K562 (cell line): Measurements from ENCODE around the gene NHSL2. TPM values are rescaled to one million over a fixed set of nuclear protein-coding genes. Genes with fewer than 3 reads are reported as not detected.

Experiments used
- ATAC-seq: fragments of 200-7000 bp; cut with Tn5 transposase; 3 replicates; pipeline ENCODE4 v1.9.1; 2020; ENCODE audit warnings: moderate library complexity
- BruUV-seq: library from RNA; stranded (reverse); fragments of 400-500 nt; replicated peaks from 2 replicates; lab custom pipeline; 2021; lab: Mats Ljungman, UMichigan
- CTCF ChIA-PET: fragments of 300-600 bp; formaldehyde crosslinking; extraction: SDS; loops from one replicate; lab custom pipeline; 2021; ENCODE audit warnings: low intra/inter-chr PET ratio; lab: Yijun Ruan, JAX
- POLR2A ChIA-PET: fragments of 300-600, 350-650 bp; sonication (Branson Sonifier 250); formaldehyde crosslinking; extraction: SDS; loops from one replicate; lab custom pipeline; 2021; ENCODE audit warnings: antibody characterized with exemption, inconsistent platforms; lab: Yijun Ruan, JAX
- DNase-seq, 4 experiments: peaks; one replicate each; pipeline versions ENCODE4 v3.0.0 to v3.0.0-alpha.2; 2011 to 2018; ENCODE audit warnings: low spot score in 3 of 4, mixed read lengths in 3 of 4; ENCODE audit errors: extremely low read depth in 1 of 4
- FAIRE-seq: peaks from 2 replicates; lab custom pipeline; 2011; peaks lifted over from hg19 to GRCh38; lab: Jason Lieb, UNC
- H2AFZ ChIP-seq: 2 replicates; pipeline ENCODE4 v1.6.0; 2011; ENCODE audit warnings: low read depth, low read length, control low read depth, inconsistent platforms
- H3K27ac ChIP-seq: fragments of 200-600 bp; 3 replicates; pipeline ENCODE4 v1.8.0; 2011; ENCODE audit warnings: low read depth, mild to moderate bottlenecking, control low read depth, inconsistent platforms, low read length, moderate library complexity, mixed read lengths; ENCODE audit errors: extremely low read depth
- H3K27me3 ChIP-seq, 2 experiments: fragments of 300-600 bp in 1 of 2; 2 replicates in 1 of 2; 3 replicates in 1 of 2; pipeline versions ENCODE4 v1.6.0 to v1.8.0; 2011; ENCODE audit warnings: inconsistent platforms in 2 of 2, low read length in 2 of 2, mild to moderate bottlenecking in 1 of 2, mixed read lengths in 1 of 2, moderate library complexity in 1 of 2; ENCODE audit not compliant: control insufficient read depth in 2 of 2, insufficient read depth in 2 of 2
- H3K36me3 ChIP-seq: fragments of 300-600 bp; 3 replicates; pipeline ENCODE4 v1.8.0; 2011; ENCODE audit warnings: mild to moderate bottlenecking, low read length, inconsistent platforms; ENCODE audit not compliant: control insufficient read depth, insufficient read depth
- H3K4me1 ChIP-seq, 2 experiments: fragments of 200-600 bp in 1 of 2; replicated peaks in 1 of 2; 2 replicates in 1 of 2; 3 replicates in 1 of 2; pipeline versions ENCODE4 v1.5.1 to v1.8.0; 2011; ENCODE audit warnings: inconsistent platforms in 2 of 2, low read length in 2 of 2, mild to moderate bottlenecking in 1 of 2, mixed read lengths in 1 of 2, moderate library complexity in 1 of 2; ENCODE audit not compliant: control insufficient read depth in 2 of 2, insufficient read depth in 2 of 2
- H3K4me2 ChIP-seq: 2 replicates; pipeline ENCODE4 v1.6.1; 2011; ENCODE audit warnings: low read length, control low read depth, inconsistent platforms, mixed read lengths; ENCODE audit not compliant: insufficient read depth
- H3K4me3 ChIP-seq: fragments of 200-600 bp; sonication (generic), shearing (Covaris generic); 2 replicates; pipeline ENCODE4 v1.5.1; 2016; ENCODE audit warnings: control low read depth, inconsistent platforms
- H3K79me2 ChIP-seq: fragments of 200-600 bp; 3 replicates; pipeline ENCODE4 v1.8.0; 2011; ENCODE audit warnings: low read length, inconsistent platforms; ENCODE audit not compliant: control insufficient read depth, insufficient read depth
- H3K9ac ChIP-seq, 2 experiments: 2 replicates each; pipeline versions ENCODE4 v1.6.0 to v1.6.1; 2011; ENCODE audit warnings: low read depth in 2 of 2, low read length in 2 of 2, control low read depth in 1 of 2, inconsistent platforms in 1 of 2, mild to moderate bottlenecking in 1 of 2, mixed read lengths in 1 of 2; ENCODE audit not compliant: insufficient read depth in 1 of 2
- H3K9me1 ChIP-seq: one replicate; pipeline ENCODE4 v1.6.0; 2011; ENCODE audit warnings: inconsistent platforms, mild to moderate bottlenecking, low read length, moderate library complexity; ENCODE audit not compliant: control insufficient read depth, insufficient read depth
- H3K9me3 ChIP-seq: replicated peaks from 2 replicates; pipeline ENCODE4 v1.5.1; 2011; ENCODE audit warnings: low read depth, low read length, inconsistent platforms; ENCODE audit not compliant: control insufficient read depth, insufficient read depth
- H4K20me1 ChIP-seq: replicated peaks from 2 replicates; pipeline ENCODE4 v1.6.1; 2011; ENCODE audit warnings: low read length, inconsistent platforms, mixed read lengths; ENCODE audit not compliant: control insufficient read depth, insufficient read depth
- CSDE1 ChIP-seq, 2 experiments: fragments of 450-650 bp; IDR thresholded peaks; 2 replicates each; pipeline ENCODE4 v1.6.1; 2016; ENCODE audit warnings: mild to moderate bottlenecking in 1 of 2
- DNMT1 ChIP-seq: fragments of 450-650 bp; IDR thresholded peaks from 2 replicates; pipeline ENCODE4 v1.6.1; 2016; ENCODE audit warnings: antibody characterized with exemption, mild to moderate bottlenecking
- EHMT2 ChIP-seq: fragments of 450-650 bp; IDR thresholded peaks from 2 replicates; pipeline ENCODE4 v1.6.1; 2018; ENCODE audit warnings: antibody characterized with exemption
- KLF13 ChIP-seq: fragments of 450-650 bp; IDR thresholded peaks from 2 replicates; pipeline ENCODE4 v1.6.1; 2016; ENCODE audit warnings: missing genetic modification characterization, low read depth, mild to moderate bottlenecking, missing compliant biosample characterization, moderate library complexity, borderline replicate concordance
- PML ChIP-seq: IDR thresholded peaks from 2 replicates; pipeline ENCODE4 v1.6.1; 2012; ENCODE audit warnings: low read length, inconsistent platforms
- POLR2A ChIP-seq: fragments of 450-650 bp; conservative IDR thresholded peaks from 2 replicates; pipeline ENCODE4 v1.6.1; 2016
- RCOR1 ChIP-seq, 2 experiments: IDR thresholded peaks; 2 replicates each; pipeline ENCODE4 v1.6.1; 2012; ENCODE audit warnings: low read depth in 2 of 2, low read length in 2 of 2, borderline replicate concordance in 1 of 2, improper control_type of control experiment in 1 of 2
- STAT6 ChIP-seq: sonication (generic); formaldehyde crosslinking; IDR thresholded peaks from 2 replicates; pipeline ENCODE4 v1.8.1; 2023; ENCODE audit warnings: mild to moderate bottlenecking, missing genetic modification reagents
- TAF7 ChIP-seq: fragments of 450-650 bp; IDR thresholded peaks from 2 replicates; pipeline ENCODE4 v1.6.1; 2016; ENCODE audit warnings: missing genetic modification characterization, missing compliant biosample characterization
- TCF3 ChIP-seq: sonication (generic); formaldehyde crosslinking; IDR thresholded peaks from 2 replicates; pipeline ENCODE4 v1.4.0; 2020; ENCODE audit warnings: mild to moderate bottlenecking, missing genetic modification reagents
- YY1 ChIP-seq, 3 experiments: IDR thresholded peaks; 2 replicates each; pipeline ENCODE4 v1.6.1; 2011; ENCODE audit warnings: low read length in 2 of 3, mild to moderate bottlenecking in 2 of 3, moderate library complexity in 2 of 3, borderline replicate concordance in 1 of 3, control low read depth in 1 of 3, low read depth in 1 of 3; ENCODE audit not compliant: insufficient read depth in 3 of 3, insufficient replicate concordance in 2 of 3, control insufficient read depth in 1 of 3, insufficient read length in 1 of 3; ENCODE audit errors: extremely low read depth in 1 of 3
- ZNF165 ChIP-seq: fragments of 250-450 bp; sonication (Bioruptor Pico); IDR thresholded peaks from 2 replicates; pipeline ENCODE4 v1.4.0; 2020; ENCODE audit warnings: borderline replicate concordance
- ZNF589 ChIP-seq: fragments of 200-800 bp; sonication (Bioruptor generic); IDR thresholded peaks from 2 replicates; pipeline ENCODE4 v1.6.1; 2016; ENCODE audit warnings: low read depth, missing genetic modification characterization, missing compliant biosample characterization
- WGBS: fragments of 100-300 bp; shearing (Covaris generic); methylation state at CpG from one replicate; pipeline ENCODE4 v1.1.6; 2016; ENCODE audit warnings: low coverage, mixed read lengths; ENCODE audit not compliant: insufficient coverage; ENCODE audit errors: missing lambda C conversion rate; 5-methylcytosine and 5-hydroxymethylcytosine counted together
- in situ Hi-C: fragments of 300-500 bp; cut with MboI; formaldehyde crosslinking; loops from 4 replicates; pipeline ENCODE4 v1.15.0; 2018; ENCODE audit warnings: inconsistent platforms, mixed read lengths
- intact Hi-C: fragments of 100-400 bp; cut with micrococcal nuclease; formaldehyde crosslinking; loops from 2 replicates; pipeline ENCODE4 v1.14.2; 2022
- polyA plus RNA-seq, 8 experiments: library from polyadenylated mRNA; depleted of rRNA in 4 of 8; stranded (reverse) in 5 of 8; unstranded in 3 of 8; fragments of >200 nt; fragmentation: Nextera tagmentation in 2 of 8; fragmentation: Illumina TruSeq in 1 of 8; extraction: Ambion mirVana in 2 of 8; extraction: Trizol in 1 of 8; gene quantifications; 2 replicates each; pipeline versions ENCODE4 v1.2.1 to v1.2.3, GENCODE V29; 2011 to 2014; ENCODE audit warnings: inconsistent platforms in 1 of 8, missing spikeins in 1 of 8
- total RNA-seq, 7 experiments: library from RNA; depleted of rRNA in 6 of 7; stranded (reverse); fragments of >200 nt in 6 of 7; fragmentation: Illumina TruSeq in 2 of 7; extraction: Trizol in 2 of 7; gene quantifications; 2 replicates each; pipeline versions ENCODE4 v1.2.1 to v1.2.3, GENCODE V29; 2011 to 2021; ENCODE audit warnings: low replicate concordance in 1 of 7
- TF ChIP-seq, protein P1 (sequence below): fragments of 450-650 bp; IDR thresholded peaks from 2 replicates; pipeline ENCODE4 v1.6.1; 2016; ENCODE audit warnings: missing biosample characterization, missing genetic modification characterization
- TF ChIP-seq, protein P2 (sequence below): fragments of 250-450 bp; sonication (Bioruptor Pico); IDR thresholded peaks from 2 replicates; pipeline ENCODE4 v1.4.0; 2020; ENCODE audit warnings: mild to moderate bottlenecking
- TF ChIP-seq, protein P3 (sequence below): sonication (generic); formaldehyde crosslinking; IDR thresholded peaks from 2 replicates; pipeline ENCODE4 v1.8.1; 2022; ENCODE audit warnings: missing genetic modification reagents

The NHSL2 gene
- total and polyA plus RNA-seq, 9 of the 15 experiments (the other 6 are each of a cell fraction or from before 2014, with no cell fraction given), result 0.02 TPM; not detected in 8

GRCh38 chrX:71955530-71956120, 45.0 kb downstream of the NHSL2 start:
- in situ Hi-C loops, result no loop called here
- TF ChIP-seq KLF13 (no peak), STAT6 (CRISPR knock-in tag) (no peak), ZNF589 (CRISPR knock-in tag) (no peak), CSDE1 (IDR thresholded peaks at IDR 0.05) (no peak), TCF3 (CRISPR knock-in tag) (no peak), TAF7 (tag) (no peak), EHMT2 (no peak), PML (no peak), YY1 (IDR thresholded peaks at IDR 0.05; ENCODE audit: borderline replicate concordance in 1 of 3, control insufficient read depth in 1 of 3, extremely low read depth in 1 of 3, insufficient read depth in 3 of 3, insufficient read length in 1 of 3, insufficient replicate concordance in 2 of 3, low read depth in 1 of 3, low read length in 2 of 3) (no peak), RCOR1 (IDR thresholded peaks at IDR 0.05; ENCODE audit: borderline replicate concordance in 1 of 2, low read depth in 2 of 2, low read length in 2 of 2) (no peak), POLR2A (no peak), DNMT1 (no peak), ZNF165 (no peak)
- TF ChIP-seq, protein P1, sequence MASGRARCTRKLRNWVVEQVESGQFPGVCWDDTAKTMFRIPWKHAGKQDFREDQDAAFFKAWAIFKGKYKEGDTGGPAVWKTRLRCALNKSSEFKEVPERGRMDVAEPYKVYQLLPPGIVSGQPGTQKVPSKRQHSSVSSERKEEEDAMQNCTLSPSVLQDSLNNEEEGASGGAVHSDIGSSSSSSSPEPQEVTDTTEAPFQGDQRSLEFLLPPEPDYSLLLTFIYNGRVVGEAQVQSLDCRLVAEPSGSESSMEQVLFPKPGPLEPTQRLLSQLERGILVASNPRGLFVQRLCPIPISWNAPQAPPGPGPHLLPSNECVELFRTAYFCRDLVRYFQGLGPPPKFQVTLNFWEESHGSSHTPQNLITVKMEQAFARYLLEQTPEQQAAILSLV, result no peak
- TF ChIP-seq, protein P2, sequence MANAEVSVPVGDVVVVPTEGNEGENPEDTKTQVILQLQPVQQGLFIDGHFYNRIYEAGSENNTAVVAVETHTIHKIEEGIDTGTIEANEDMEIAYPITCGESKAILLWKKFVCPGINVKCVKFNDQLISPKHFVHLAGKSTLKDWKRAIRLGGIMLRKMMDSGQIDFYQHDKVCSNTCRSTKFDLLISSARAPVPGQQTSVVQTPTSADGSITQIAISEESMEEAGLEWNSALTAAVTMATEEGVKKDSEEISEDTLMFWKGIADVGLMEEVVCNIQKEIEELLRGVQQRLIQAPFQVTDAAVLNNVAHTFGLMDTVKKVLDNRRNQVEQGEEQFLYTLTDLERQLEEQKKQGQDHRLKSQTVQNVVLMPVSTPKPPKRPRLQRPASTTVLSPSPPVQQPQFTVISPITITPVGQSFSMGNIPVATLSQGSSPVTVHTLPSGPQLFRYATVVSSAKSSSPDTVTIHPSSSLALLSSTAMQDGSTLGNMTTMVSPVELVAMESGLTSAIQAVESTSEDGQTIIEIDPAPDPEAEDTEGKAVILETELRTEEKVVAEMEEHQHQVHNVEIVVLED, result no peak
- TF ChIP-seq, protein P3, sequence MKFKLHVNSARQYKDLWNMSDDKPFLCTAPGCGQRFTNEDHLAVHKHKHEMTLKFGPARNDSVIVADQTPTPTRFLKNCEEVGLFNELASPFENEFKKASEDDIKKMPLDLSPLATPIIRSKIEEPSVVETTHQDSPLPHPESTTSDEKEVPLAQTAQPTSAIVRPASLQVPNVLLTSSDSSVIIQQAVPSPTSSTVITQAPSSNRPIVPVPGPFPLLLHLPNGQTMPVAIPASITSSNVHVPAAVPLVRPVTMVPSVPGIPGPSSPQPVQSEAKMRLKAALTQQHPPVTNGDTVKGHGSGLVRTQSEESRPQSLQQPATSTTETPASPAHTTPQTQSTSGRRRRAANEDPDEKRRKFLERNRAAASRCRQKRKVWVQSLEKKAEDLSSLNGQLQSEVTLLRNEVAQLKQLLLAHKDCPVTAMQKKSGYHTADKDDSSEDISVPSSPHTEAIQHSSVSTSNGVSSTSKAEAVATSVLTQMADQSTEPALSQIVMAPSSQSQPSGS (CRISPR knock-in tag), result no peak

More at GRCh38 chrX:71955530-71956120, 45.0 kb downstream of the NHSL2 start:
- BruUV-seq, result no TSS peak
- H2AFZ ChIP-seq, result no peak overlapping the region
- H3K9ac ChIP-seq, result no peak overlapping the region
- no peak overlapping the region for H3K4me3 ChIP-seq
- H3K9me1 ChIP-seq, result no peaks in the 10 kb centered on the region
- no peaks in the 10 kb centered on the region for H3K79me2 ChIP-seq
- H3K4me1 ChIP-seq, result no peaks in the 10 kb centered on the region; a peak in 1 of 5 replicates
- 4% methylated on average over 6 of the region's 7 CpGs for WGBS
- no peaks in the 10 kb centered on the region; a peak in 1 of 5 replicates for H3K27me3 ChIP-seq
- intact Hi-C loops, result no loop called here
- no peak overlapping the region for H3K27ac ChIP-seq
- no peak overlapping the region for H3K4me2 ChIP-seq
- 0 out of 2 replicates have a peak, but pooled peaks cover 5% of the 10 kb centered on the region for H4K20me1 ChIP-seq
- no peak for FAIRE-seq
- POLR2A ChIA-PET, result no interaction called here
- no peak for ATAC-seq
- no peaks in the 10 kb centered on the region for H3K9me3 ChIP-seq
- no peaks in the 10 kb centered on the region for H3K36me3 ChIP-seq
- DNase-seq, result no peak
- CTCF ChIA-PET, result no interaction called here
